ENCODE measurements around the gene HLA-F.

The HLA-F gene

DNA sequence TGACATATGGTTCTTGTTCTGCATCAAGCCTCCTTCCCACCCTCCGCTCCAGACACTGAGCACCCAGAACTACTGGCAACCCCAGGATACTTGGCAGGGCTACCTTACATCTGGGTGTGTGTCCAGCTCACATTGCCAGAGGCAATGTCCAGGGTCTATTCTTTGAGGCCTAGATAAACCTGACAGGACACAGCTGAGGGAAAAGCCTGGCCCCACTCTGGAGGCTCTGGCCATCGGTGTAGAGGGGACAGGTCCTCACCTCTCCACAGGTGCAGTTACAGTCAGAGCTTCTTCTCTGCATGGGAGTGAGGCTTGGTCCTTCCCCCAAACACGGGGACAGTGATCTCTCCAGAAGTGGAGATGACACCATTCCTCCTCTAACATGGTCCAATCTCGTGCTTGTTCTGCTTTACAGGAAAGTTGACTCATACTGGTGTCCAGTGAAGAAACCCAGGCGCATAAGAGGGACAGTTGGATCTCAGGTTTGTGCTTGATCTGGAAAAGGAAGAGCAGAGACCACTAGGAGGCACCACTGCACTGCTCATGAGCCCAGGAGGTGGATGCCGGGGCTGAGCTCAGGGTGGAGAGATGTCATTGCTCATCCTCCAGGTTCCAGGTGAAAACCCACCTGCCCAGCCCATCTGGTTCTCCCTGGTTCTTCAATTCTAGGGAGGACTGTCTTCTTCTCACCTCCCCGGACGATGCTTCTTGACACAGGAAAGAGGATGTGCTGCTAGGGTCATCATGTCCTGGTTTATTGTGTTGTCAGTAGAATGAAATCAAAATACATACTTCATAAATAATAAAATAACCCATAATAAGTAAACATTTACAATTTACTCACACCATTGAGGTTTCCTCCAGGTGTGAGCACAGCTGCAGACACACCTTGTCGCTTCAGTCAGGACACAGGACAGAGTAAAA lies 14.7 kb downstream of the HLA-F start:
- Histone ChIP-seq H3K36me3 (ENCODE audit: control insufficient read depth, insufficient read depth, low read length) (no peaks in the 10 kb centered on the region), H3K4me3 (replicated peaks; ENCODE audit: low read depth, low read length) (no peak overlapping the region), H3K27me3 (replicated peaks; ENCODE audit: control insufficient read depth, insufficient read depth, low read length) (no peaks in the 10 kb centered on the region)
- DNase-seq (ENCODE audit: extremely low read depth, insufficient read length), result no peak
- TF ChIP-seq, protein P1, sequence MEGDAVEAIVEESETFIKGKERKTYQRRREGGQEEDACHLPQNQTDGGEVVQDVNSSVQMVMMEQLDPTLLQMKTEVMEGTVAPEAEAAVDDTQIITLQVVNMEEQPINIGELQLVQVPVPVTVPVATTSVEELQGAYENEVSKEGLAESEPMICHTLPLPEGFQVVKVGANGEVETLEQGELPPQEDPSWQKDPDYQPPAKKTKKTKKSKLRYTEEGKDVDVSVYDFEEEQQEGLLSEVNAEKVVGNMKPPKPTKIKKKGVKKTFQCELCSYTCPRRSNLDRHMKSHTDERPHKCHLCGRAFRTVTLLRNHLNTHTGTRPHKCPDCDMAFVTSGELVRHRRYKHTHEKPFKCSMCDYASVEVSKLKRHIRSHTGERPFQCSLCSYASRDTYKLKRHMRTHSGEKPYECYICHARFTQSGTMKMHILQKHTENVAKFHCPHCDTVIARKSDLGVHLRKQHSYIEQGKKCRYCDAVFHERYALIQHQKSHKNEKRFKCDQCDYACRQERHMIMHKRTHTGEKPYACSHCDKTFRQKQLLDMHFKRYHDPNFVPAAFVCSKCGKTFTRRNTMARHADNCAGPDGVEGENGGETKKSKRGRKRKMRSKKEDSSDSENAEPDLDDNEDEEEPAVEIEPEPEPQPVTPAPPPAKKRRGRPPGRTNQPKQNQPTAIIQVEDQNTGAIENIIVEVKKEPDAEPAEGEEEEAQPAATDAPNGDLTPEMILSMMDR (IDR thresholded peaks at IDR 0.05; ENCODE audit: insufficient read depth, low read length, poor library complexity, severe bottlenecking), result peak; percentile 86

DNA sequence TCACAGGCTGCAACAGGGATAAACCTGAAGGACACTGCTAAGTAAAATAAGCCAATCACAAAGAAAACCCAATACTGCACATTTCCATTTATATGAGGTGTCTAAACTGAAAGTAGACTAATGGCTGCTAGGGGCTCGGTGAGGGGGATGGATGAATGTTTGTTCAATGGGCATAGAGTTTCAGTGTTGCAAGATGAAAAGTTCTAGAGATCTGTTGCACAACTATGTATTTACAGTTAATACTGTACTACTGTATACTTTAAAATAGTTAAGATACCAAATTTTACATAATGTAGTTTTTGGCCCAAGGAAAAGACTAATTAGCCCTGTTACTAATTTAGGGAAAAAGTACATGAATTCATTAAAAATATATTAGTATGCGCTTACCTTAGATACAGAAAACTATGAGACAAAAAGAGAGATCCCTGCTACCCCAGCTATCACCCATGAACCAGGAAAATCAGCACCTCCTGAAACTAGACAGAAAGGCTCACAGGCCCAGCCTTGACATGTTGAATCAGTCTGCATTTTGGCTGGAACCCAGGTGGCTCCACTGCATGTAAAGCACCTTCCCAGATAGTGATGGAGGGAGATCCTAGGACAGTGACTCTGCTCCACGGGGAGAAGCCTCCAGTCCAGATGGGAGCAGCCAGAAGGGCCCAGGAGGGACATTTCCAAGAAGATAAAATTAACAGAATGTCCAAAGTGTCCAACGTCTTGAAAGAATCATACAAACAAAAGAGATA lies 16.1 kb downstream of the HLA-F start:
- H3K27me3 ChIP-seq (replicated peaks; ENCODE audit: control insufficient read depth, insufficient read depth, low read length), result no peaks in the 10 kb centered on the region
- TF ChIP-seq, protein P1 (IDR thresholded peaks at IDR 0.05; ENCODE audit: insufficient read depth, low read length, poor library complexity, severe bottlenecking), result no peak
- no peak for DNase-seq (ENCODE audit: extremely low read depth, insufficient read length)

DNA sequence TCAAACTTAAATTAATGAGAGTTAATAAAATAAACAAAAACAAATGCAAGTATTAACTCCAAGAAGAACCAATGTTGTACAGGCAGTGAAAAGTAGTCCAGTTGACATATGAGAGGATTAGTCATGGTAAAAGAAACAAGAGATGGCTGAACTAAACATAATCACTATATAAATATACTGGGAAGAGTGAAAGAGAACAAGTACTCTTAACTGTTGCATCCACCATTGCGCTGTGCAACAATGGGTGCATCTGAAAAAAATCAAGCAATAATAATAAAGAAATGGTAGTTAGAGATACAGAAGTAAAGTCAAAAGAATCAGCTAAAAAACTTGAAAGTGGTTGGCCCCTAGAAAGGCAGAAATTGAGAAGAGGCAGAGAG lies 16.6 kb downstream of the HLA-F start:
- TF ChIP-seq, protein P1 (IDR thresholded peaks at IDR 0.05; ENCODE audit: insufficient read depth, low read length, poor library complexity, severe bottlenecking), result no peak
- DNase-seq (ENCODE audit: extremely low read depth, insufficient read length), result no peak
- Histone ChIP-seq H3K36me3 (ENCODE audit: control insufficient read depth, insufficient read depth, low read length) (no peaks in the 10 kb centered on the region), H3K27me3 (replicated peaks; ENCODE audit: control insufficient read depth, insufficient read depth, low read length) (no peaks in the 10 kb centered on the region), H3K4me3 (replicated peaks; ENCODE audit: low read depth, low read length) (no peak overlapping the region)

More for the DNA sequence above, 16.1 kb downstream of the HLA-F start:
- Histone ChIP-seq H3K4me3 (replicated peaks; ENCODE audit: low read depth, low read length) (no peak overlapping the region), H3K36me3 (ENCODE audit: control insufficient read depth, insufficient read depth, low read length) (no peaks in the 10 kb centered on the region)

DNA sequence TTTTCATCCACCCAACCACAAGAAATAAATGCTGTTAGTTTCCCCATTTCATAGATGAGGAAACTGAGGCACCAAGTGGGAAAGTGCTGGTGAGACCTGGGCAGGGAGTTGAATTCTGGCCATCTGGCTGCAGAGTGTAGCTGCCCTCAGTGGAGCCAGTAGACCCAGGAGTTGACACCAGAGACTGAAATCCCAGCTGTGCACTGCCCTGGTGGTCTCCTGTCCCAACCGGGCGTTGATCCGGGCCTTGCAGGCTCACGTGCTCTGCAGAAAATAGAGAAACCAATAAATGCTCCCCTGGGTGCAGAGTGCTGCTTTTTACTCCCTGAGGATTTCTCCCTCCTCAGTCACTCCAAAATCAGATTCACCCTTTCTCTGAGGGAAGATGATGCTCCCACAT lies 18.4 kb downstream of the HLA-F start:
- DNase-seq (ENCODE audit: extremely low read depth, insufficient read length), result no peak
- no peak overlapping the region for H3K4me3 ChIP-seq (replicated peaks; ENCODE audit: low read depth, low read length)

DNA sequence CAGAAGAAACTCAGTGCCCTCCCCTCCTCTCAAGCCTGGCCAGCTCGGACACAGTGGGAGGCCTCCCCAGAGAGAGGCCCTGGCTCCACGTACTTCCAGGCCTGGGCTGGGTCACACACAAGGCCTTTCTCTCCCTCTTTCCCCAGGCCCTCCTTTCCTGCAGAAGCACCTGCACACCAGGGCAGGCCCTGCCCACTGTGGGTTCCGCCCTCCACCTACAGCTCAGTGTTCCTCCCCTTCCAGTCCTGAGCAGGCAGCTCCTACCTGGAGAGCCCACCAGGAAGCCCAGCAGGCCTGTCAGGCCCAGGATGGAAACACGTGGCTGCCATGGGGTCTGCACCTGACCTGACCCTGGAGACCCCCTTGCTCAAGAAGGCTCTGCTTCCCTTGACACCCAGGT lies 18.9 kb downstream of the HLA-F start:
- H3K27me3 ChIP-seq (replicated peaks; ENCODE audit: control insufficient read depth, insufficient read depth, low read length), result no peaks in the 10 kb centered on the region
- TF ChIP-seq, protein P1 (IDR thresholded peaks at IDR 0.05; ENCODE audit: insufficient read depth, low read length, poor library complexity, severe bottlenecking), result no peak
- no peak for DNase-seq (ENCODE audit: extremely low read depth, insufficient read length)
- H3K36me3 ChIP-seq (ENCODE audit: control insufficient read depth, insufficient read depth, low read length), result no peaks in the 10 kb centered on the region
- no peak overlapping the region for H3K4me3 ChIP-seq (replicated peaks; ENCODE audit: low read depth, low read length)

More for the DNA sequence above, 18.4 kb downstream of the HLA-F start:
- no peaks in the 10 kb centered on the region for H3K36me3 ChIP-seq (ENCODE audit: control insufficient read depth, insufficient read depth, low read length)
- H3K27me3 ChIP-seq (replicated peaks; ENCODE audit: control insufficient read depth, insufficient read depth, low read length), result no peaks in the 10 kb centered on the region
- TF ChIP-seq, protein P1 (IDR thresholded peaks at IDR 0.05; ENCODE audit: insufficient read depth, low read length, poor library complexity, severe bottlenecking), result no peak

All from GM06990 (cell line).